Frontal cortex (tissue), 4 donors: ENCODE results near the gene GALNT17. TPM values are rescaled to one million over a fixed set of nuclear protein-coding genes. Genes with fewer than 3 reads are reported as not detected.
"Not testable (repeated sequence)": the region's sequence is repeated elsewhere in the genome, so short reads cannot be mapped to it uniquely, and the experiment has no call there.

Experiments
- DNase-seq, 2 donors: peaks; one replicate each; pipeline ENCODE4 v3.0.0; 2012; ENCODE audit warnings: low spot score in 2 of 2
- FAIRE-seq: peaks from 2 replicates; lab custom pipeline; 2012; peaks lifted over from hg19 to GRCh38; lab: Jason Lieb, UNC
- total RNA-seq: library from RNA; depleted of rRNA; stranded (reverse); fragments of >200 nt; gene quantifications from one replicate; pipeline ENCODE4 v1.2.3, GENCODE V29; 2014
- donor health status: control.
- donor health status: control.
- donor health status: control.

GALNT17 gene
- total RNA-seq, 1 donor from 2014 or later = 26.5 TPM

DNA sequence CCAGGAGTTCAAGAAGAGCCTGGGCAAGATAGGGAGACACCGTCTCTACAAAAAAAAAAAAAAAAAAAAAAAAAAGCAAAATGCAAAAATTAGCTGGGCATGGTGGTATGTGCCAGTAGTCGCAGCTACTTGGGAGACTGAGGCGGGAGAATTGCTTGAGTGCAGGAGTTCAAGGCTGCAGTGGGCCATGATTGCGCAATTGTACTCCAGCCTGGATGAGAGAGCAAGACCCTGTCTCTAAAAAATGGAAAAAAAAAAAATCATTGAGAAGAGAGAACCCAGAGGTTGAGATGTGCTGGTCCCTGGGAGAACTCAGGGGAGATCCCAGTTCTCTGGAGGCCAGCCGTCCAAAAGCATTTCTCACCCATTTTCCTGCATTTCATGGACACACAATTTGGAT is 95.2 kb downstream of the GALNT17 start:
- FAIRE-seq = no peak
- DNase-seq = no peak

DNA sequence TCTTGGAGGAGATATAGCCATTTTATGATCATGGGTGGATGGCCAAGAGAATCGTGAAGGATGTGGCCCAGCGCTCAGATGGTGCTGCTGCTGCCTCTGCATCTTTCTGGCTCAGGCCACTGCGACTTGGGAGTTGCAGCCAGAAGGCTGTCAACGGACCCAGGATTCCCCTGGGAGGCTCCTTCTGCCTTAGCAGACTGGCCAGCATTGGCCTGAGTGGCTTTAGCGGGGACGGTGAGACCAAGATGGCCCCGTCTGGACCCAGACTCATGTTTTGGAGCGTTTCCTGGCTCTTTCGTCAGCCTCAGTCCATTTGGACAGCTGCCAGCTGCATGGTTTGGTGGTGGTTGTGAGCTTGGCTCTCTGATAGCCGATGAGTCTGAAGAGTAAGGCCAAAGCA is 97.2 kb downstream of the GALNT17 start:
- FAIRE-seq (no peak), DNase-seq (no peak)

DNA sequence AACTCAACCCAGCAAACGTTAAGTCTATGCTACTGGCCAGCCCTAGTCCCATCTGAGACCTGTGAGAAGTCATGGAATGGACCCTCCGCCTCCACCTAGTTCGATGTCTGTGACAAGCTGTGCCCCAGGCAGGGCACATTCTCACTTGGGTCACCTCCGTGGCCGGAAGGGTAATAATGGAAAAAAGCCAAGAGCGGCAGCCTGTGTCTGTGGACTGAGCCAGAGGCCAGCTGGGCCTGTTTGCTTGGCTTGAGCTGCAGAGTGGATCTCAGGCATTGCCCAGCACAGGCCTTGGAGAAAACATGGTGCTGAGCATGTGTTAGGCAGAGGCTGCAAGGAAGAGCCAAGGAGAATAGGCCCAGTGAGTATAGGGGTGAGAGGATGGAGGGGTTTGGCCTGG is 97.8 kb downstream of the GALNT17 start:
- DNase-seq = no peak
- FAIRE-seq = no peak

DNA sequence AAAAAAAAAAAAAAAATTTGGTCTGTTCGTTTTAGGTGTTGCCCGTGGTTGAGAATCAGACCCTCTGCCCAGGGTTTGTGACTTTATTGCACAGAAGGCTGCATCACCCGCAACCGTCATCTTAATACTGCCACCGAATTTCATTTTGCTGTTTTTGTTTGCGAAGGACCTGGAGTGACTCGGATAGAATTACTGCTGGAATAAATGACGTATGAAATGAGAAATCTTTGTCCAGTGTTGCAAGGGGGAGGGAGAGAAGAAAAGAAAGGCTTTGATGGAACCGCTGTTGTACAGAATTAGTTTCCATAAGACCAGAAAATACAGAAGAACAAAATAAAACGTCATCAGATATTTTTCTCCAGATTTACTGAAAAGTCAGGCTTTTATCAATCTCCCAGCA is 103.3 kb downstream of the GALNT17 start:
- FAIRE-seq (no peak), DNase-seq (no peak)

DNA sequence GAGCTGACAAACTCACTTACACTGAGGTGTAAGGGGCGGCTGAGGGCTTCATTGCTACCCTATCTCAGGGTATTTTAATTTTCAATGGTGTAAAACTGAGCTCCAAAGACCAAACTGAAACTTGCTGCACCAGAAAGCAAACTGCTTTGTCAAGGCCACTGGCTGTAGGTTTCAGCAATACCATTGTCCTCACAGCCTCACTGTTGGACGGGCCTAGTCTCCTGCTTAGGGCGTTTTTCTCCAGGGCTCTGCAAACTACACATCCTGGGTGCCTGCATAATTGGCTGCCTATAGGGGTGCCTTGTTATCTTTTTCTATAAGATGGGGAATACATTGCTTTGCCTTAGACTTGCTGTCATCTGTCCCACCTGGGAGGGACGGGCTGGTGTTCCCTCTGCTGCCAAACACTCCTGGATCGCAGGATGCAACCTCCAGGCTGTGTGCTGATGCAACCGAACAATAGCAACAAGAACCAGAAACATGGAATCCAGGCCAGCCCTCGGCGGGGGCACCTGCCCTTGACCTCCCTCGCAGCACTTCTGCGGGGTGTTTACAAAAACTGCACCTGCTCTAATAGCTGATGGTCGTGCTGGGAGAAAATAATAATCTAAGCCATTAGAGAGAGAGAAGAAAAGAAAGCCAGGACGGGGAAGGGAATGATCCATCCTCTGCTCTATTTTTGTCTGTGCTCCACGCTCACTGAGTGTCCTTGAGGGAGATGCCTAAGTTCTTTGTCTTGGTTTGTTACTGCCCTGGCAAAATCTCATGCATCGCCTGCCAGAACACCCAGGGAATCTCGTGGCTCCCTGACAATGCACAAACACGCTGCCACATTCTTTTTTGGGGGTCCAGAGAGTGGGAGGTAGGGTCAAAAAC is 104.5 kb downstream of the GALNT17 start:
- FAIRE-seq = no peak
- DNase-seq = no peak

DNA sequence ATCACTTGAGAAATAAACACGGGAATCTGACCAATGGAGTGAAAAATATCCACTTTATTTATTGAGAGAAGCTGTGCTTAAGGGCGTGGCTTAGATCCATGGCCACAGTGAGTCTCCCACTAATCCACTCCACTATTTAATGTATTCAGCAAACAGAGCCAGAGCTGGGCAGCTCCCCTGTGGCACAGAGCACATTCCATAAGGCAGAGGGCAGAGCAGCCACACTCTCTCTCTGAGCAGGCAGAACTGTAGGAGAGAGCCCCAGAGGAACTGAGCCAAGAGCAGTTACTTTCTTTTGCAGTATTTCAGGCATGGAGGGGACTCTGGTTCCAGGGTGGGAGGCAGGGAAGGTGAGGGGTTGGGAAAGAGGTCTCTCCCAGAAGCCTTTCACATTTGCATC is 106.0 kb downstream of the GALNT17 start:
- FAIRE-seq (no peak), DNase-seq (no peak)

DNA sequence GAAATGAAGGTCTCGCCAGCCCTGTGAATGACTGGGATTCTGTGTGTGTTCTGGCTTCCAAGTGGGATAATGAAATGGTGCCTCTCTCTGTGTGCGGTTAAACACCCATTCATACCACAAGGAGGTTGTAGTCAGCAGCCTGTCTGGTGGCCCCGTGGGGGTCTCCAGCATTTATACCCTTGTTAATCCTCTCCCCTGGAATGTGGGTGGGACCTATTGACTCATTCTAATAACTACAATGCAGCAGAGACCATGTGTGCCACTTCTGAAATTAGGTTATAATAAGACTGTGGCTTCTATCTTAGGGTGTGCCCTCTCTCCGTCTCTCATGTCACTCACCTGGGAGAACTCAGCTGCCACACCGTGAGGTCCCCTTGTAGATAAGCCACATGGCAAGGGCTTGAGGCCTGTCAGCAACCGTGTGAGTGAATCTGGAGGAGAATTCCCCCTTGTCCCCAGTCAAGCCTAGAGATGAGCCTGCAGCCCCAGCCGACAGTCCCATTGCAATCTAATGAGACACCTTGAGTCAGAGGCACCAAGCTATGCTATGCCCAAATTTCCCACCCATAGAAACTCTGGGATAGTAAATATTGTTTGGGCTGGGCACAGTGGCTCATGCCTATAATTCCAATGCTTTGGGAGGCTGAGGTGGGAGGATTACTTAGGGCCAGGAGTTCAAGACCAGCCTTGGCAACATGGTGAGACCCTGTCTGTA is 106.8 kb downstream of the GALNT17 start:
- FAIRE-seq = no peak
- DNase-seq = no peak

DNA sequence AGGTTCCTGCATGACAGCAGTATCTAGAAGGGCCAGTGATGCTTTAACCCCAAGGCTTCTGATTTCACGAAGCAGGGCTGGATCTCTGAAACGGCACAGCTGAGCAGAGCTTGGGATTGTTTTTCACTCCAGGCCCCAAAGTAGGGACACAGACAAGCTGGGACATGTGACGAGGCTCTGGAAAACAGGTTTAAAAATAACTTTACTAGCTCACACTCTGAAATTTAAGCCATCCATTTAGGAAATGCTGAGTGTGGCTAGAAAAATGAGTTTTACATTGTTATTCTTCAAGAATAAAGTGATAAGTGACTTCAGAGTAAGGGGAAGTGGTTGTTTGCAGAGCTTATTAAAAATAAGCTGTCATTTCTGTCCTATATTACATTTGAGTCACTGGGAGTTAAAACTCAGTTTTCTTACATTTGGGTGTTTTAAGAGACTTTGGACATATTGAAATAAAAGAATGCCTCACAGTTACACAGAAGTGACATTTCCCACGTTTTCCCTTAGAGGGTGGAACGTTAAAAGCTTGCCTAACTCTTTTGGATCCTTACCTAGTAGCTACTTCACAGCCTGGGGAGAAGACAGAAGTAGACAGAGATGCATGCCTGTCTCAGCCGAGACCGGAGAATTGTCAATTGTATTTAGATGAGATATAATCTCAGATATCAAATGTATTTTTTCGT is 107.8 kb downstream of the GALNT17 start:
- DNase-seq (no peak), FAIRE-seq (no peak)

DNA sequence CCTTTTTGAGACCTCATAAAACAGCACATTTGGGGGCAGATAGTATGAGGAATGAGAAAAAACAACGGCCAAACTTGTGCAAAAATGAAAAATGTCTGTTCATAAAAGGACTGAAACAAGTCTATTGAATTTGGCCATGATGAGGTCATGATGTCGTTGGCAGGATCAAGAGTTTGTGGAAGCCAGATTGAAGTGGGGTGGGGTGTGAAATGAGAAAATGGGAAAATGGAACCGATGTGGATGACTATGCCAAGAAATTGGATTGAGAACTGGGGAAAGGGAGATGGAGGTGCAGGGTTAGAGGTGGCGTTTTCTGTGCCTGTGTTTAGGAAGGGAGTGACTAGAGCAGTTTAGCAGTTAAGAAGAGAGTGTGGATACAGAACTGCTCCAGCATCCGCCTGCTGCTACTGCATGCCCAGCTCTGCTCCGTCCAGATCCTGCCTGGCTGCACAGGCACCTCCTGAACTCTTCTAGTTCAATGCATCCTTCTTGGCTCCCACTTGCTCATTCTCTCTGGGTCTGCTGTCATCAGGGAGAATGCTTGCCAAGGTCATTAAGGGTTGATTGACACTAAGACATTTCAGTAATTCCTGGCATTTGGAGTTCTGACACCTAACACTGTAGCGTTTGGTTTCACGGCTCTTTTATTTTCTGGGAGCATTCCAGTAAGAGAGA is 111.9 kb downstream of the GALNT17 start:
- DNase-seq (no peak), FAIRE-seq (no peak)

DNA sequence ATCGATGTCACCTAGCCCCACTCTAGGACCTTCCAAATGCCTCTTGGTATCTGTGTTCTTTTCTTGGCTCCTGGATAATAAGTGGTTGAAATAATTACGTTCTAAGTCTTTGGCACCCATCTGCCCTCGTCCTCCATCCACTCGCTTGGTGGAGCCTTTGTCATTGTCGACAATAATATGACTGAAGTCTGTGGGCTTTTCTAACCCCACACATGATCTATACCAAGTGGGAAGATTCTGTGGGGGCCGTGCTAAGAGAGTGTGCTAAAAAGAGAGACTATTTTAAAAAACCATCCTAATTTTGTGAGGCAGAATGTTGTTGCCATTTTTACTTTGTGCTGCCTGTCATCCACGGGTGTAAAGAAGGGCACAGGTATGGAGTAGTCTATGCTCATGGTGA is 113.1 kb downstream of the GALNT17 start:
- FAIRE-seq (no peak), DNase-seq (no peak)

DNA sequence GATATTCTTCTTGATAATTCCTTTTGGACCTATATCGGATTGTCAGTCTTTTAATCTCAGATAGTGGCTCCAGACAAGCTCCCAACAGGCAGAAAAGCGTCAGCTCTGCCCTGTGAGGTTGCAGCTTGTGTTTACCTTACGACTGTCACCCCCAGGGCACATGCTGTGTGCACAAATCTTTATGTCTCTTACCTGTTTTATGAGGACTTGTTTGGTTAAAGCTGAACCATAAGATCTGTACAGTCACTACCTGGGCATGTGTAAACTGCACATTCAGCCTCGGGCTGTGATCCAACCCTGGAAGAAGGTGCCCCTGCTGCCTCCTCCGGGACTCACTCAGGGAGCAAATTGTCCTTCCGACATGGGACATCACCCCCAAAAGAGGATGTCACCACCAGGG is 119.8 kb downstream of the GALNT17 start:
- FAIRE-seq (no peak), DNase-seq (no peak)

DNA sequence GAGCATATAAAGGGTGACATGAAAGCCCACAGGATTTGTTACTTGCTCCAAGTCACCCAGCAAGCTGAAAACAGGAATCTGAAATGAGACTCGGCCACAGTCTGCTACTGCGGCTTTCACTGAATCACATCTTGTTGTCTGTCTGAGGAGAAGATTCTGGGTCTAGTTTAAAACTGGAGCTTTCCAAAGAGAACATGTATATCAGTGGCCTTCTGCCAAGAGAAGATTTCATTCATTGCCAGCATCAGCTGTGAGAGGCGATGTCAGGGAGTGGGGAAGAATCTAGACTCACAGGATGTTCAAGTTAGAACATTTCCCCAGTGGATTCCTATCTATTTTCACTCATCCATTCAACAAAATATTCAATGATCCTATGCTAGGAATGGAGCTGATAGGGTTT is 122.8 kb downstream of the GALNT17 start:
- DNase-seq (no peak), FAIRE-seq (no peak)

DNA sequence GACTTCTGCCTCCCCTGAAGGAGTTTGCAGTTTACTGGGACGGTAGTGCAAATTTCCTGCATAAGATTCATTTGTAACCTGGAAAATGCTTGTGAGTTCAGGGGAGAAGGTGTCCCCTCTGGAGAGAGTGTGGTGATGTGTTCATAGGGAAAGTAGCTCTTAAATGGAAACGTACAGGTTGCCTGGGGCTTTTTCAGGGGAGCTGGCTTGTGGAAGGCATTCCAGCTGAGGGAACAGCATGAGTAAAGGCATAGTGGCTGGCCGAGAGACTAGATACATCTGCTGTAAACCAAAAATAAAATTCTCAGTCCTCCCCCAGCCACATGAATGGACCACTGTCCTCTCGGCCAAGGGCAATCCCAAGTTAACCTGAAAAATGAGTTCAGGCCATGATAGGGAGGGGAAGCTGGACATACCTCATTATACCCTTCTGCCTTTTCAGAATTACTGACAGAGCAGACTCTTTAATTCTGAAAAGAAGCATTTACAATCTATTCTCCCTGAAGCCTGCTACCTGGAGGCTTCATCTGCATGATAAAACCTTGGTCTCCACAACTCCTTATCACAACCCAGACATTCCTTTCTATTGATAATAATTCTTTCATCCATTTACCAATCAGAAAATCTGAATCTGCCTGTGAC is 123.7 kb downstream of the GALNT17 start:
- no peak for FAIRE-seq
- no peak for DNase-seq

DNA sequence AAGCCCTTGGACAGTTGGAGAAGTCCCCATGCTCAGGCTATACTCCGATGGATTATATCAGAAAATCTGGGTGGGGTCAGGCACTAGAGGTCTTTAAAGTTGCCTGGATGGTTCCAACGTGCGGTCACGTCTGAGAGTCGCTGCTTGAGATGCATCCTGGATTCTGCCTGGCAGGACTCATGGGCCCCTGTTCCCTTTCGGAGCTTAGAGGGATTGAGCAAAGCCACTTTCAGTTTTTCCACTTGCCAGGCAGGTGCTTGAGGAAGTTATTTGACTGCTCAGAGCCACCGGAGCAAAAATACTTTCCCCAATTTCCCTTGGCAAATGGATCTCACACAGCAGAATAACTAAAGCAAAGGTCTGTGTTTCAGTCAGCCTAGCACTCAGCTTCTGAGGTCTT is 129.1 kb downstream of the GALNT17 start:
- DNase-seq (no peak), FAIRE-seq (no peak)

DNA sequence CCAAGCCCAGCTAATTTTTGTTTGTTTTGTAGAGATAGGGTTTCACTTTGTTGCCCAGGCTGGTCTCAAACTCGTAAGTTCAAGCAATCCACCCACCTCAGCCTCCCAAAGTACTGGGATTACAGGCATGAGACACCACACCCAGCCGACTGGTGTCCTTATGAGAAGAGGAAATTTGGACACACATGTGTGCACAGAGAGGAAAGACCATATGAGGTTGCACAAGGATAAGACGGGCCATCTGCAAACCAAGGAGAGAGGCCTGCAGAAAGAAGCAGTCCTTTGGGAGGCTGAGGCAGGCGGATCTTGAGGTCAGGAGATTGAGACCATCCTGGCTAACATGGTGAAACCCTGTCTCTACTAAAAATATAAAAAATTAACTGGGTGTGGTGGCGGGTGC is 130.9 kb downstream of the GALNT17 start:
- not testable (repeated sequence) for DNase-seq, FAIRE-seq

DNA sequence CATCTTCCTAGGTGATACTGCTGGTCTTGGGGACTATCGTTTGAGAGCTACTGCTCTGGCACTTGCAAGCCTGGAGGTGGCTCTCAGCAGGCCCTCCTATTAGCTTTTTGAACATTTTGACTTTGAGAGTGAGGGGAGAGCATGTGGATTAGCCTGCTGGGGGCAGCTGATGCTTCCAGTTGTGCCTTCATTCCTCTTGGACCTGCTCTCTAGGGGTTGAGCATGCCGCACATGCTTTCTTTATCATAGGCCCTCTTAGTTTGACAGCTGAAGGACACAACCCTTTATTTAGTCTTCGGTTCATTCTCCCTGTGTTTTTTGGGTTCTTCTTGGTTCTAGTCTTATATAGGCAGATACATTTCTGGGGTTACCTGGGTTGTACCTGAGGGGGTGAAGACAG is 132.1 kb downstream of the GALNT17 start:
- FAIRE-seq (no peak), DNase-seq (no peak)

DNA sequence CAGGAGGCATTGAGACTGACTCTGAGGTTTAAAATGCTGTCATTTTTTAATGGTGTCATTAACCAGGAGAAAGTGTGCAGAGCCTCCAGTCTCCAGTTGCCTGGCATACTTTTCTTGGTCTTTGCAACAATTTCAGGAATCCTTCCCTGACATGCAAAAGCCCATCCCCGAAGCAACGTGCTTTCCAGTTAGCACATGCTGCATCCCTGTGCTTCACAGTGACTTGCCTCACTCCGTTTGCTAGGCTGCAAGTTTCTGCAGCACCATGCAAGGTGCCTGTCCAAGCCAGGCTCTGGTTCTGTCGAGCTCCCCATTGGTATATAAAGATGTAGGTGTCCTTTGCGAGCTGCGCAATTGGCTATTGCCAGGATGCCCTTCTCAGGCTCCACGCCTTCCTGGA is 135.0 kb downstream of the GALNT17 start:
- DNase-seq (no peak), FAIRE-seq (no peak)

DNA sequence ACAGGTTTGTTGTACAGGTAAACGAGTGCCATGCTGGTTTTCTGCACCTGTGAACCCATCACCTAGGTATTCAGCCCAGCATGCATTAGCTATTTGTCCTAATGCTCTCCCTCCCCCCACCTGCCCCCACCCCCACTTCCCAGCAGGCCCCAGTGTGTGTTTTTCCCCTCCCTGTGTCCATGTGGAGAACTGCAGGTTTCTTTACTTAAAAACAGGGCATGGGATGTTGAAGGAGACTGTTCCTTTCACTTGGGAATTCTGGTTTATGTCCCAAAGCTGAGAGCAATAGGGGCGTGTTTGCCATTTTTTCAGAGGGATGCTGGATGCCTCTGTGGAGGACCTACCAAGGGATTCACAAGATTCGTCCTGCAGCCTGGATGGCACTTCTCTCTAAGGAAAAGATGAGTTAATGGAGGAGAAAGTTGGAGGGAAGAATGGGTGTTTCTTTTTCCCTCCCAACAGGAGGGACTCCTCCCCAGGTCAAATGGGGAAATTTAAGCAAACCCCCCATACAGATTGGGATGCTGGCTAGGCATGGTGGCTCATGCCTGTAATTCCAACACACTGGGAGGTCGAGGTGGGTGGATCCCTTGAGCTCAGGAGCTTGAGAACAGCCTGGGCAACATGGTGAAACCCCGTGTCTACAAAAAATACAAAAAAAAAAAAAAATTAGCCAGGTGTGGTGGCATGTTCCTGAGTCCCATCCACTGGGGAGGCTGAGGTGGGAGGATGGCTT is 136.0 kb downstream of the GALNT17 start:
- no peak for FAIRE-seq
- no peak for DNase-seq

DNA sequence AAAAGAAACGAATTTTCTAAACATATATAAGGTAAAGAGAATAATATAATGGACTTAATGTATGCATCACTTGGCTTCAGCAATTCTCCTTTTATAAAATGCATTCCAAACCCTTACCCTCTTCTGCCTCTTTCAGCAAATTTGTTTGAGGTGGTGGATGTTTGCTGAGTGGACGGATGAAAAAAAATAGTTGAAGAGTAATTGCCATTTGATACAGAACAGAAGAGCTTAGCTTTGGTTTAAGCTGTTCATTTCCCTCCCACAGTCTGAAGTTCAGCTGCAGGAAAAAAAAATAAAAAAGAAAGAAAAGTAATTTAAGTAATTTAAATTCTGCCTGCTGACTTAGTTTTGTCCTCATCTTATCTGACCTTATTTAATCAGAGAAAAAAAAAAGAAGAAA is 138.6 kb downstream of the GALNT17 start:
- DNase-seq (no peak), FAIRE-seq (no peak)
